Measurements from ENCODE around the gene DUSP2.

The DUSP2 gene

DNA sequence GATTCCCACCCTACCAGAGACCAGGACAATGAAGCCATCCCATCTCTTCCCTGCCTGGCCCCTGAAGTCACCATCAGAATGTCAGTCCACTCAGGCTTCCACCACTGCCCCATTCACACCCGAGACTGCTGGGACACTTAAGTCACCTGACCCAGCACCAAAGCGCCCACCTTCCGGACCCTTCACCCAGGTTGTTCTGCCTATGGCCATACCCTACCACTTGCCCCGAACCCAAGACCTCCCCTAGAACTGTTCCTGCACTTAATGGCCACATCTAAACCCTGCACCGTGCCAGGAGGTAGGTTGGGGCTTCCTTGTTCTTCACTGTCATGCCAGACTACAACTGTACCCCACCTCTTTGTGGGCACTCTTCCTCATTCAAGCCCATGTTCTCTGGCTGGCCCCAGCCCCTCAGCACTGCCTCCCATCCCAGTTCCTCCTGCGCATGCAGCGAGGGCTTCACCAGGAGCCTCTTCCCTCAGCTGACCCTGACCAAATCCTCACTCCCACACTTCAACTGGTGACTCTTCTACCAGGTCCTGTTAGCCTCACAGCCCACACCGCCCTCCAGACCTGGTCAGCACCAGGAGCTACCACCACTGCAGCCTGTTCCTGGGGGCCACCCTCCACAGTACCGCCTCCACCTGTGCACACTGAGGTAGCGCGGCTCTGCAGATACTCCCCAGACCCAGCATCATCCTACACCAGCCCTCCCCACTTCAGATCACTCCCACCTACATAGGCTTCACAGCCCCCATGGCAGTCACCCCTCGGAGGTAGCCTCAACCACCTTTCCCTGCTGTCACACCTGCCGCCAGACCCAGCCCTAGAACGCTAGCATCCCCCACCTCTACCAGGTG, 20.6 kb downstream of the DUSP2 start:
- TF ChIP-seq, protein P1, sequence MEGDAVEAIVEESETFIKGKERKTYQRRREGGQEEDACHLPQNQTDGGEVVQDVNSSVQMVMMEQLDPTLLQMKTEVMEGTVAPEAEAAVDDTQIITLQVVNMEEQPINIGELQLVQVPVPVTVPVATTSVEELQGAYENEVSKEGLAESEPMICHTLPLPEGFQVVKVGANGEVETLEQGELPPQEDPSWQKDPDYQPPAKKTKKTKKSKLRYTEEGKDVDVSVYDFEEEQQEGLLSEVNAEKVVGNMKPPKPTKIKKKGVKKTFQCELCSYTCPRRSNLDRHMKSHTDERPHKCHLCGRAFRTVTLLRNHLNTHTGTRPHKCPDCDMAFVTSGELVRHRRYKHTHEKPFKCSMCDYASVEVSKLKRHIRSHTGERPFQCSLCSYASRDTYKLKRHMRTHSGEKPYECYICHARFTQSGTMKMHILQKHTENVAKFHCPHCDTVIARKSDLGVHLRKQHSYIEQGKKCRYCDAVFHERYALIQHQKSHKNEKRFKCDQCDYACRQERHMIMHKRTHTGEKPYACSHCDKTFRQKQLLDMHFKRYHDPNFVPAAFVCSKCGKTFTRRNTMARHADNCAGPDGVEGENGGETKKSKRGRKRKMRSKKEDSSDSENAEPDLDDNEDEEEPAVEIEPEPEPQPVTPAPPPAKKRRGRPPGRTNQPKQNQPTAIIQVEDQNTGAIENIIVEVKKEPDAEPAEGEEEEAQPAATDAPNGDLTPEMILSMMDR (IDR thresholded peaks at IDR 0.05; ENCODE audit: low read depth, low read length): no peak
- no peaks in the 10 kb centered on the region for H3K36me3 ChIP-seq
- no peaks in the 10 kb centered on the region for H3K27me3 ChIP-seq
- DNase-seq: no peak
- no peak overlapping the region for H3K4me3 ChIP-seq (ENCODE audit: low read depth, low read length)
- no peaks in the 10 kb centered on the region for H3K4me1 ChIP-seq
- H3K9me3 ChIP-seq: no peaks in the 10 kb centered on the region

DNA sequence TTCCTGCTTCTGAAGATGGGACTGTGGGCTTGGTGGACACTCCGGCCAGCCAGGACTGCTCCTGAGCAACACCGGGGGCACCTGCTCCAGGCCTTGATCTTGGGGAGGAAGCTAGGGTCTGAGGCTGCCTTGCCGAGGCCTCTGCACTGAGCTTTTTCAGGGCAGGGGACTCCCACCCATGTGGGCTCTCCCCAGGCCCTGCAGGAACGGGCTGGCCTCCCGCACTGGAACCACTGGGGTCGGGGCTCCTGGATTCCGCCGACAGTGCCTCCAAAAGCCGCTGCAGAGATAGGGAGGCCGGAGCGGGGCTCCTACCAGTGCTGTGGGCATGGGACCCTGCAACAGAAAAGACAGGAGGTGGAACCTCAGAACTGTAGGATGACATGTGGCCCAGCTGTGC, 21.3 kb downstream of the DUSP2 start:
- H3K27me3 ChIP-seq: no peaks in the 10 kb centered on the region
- H3K36me3 ChIP-seq: no peaks in the 10 kb centered on the region
- no peaks in the 10 kb centered on the region for H3K9me3 ChIP-seq
- no peak for DNase-seq
- H3K4me1 ChIP-seq: no peaks in the 10 kb centered on the region
- no peak overlapping the region for H3K4me3 ChIP-seq (ENCODE audit: low read depth, low read length)
- TF ChIP-seq, protein P1 (IDR thresholded peaks at IDR 0.05; ENCODE audit: low read depth, low read length): no peak

DNA sequence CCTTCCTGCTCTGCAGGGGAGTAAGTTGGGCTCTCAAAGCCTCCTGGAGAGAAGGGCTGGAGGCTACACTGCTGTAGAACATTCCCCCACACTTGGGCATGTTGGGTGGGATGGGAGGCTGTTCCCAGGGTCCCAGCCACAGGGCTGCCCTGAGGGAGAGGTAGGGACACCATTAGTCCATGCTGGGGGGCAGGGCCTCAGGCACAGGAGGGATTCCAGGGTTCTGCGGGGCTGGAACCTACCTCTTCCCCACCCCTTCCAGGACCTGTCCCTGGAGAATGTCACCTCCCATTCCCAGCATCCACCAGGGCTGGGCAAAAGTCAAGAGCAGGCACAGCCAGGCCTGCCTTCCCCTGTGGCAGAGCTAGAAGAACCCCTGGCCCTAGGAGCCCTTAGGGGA, 21.9 kb downstream of the DUSP2 start:
- H3K27me3 ChIP-seq: no peaks in the 10 kb centered on the region
- H3K36me3 ChIP-seq: no peaks in the 10 kb centered on the region
- DNase-seq: no peak
- TF ChIP-seq, protein P1 (IDR thresholded peaks at IDR 0.05; ENCODE audit: low read depth, low read length): no peak
- no peak overlapping the region for H3K4me3 ChIP-seq (ENCODE audit: low read depth, low read length)
- no peaks in the 10 kb centered on the region for H3K9me3 ChIP-seq
- no peaks in the 10 kb centered on the region for H3K4me1 ChIP-seq

DNA sequence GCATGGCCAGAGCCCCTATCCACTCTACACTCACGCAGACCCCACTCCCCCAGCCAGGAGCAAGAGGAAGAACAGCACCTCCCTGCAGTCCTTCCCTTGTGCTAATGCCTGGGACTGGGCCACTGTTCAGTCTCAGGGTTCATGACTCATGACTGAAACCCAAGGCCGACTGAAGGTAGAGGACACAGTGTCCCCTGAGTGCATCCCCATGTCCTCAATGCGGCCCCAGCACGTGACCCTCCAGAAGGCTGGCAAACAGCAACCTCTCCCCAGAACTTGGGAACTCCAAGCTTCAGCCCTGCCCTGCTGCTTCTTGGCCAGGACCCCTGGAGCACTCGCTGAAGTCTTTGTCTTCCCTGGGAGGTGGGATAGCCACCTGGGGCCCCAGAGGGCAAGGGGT, 22.8 kb downstream of the DUSP2 start:
- DNase-seq: no peak
- Histone ChIP-seq H3K9me3 (no peaks in the 10 kb centered on the region), H3K4me3 (ENCODE audit: low read depth, low read length) (no peak overlapping the region), H3K27me3 (no peaks in the 10 kb centered on the region), H3K4me1 (no peaks in the 10 kb centered on the region), H3K36me3 (no peaks in the 10 kb centered on the region)
- TF ChIP-seq, protein P1 (IDR thresholded peaks at IDR 0.05; ENCODE audit: low read depth, low read length): no peak

DNA sequence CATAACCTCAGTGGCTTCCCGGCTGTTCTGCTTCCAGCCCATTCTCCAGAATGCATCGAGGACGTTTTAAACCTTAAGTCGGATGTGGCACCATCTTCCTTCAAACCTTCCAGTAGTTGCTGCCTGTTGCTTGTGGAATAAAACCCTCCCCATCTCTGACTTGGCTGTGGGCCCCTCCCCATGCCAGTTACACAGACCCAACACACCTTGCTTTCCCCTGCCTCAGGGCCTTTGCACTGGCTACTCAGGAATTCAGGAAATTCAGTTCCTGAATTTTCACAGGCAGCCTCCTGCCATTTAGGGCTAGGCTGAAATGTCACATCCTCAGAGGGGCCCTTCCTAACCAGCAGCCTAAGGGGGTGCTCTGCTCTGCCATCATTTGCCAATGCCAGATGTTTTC, 23.8 kb downstream of the DUSP2 start:
- no peaks in the 10 kb centered on the region for H3K9me3 ChIP-seq
- TF ChIP-seq, protein P1 (IDR thresholded peaks at IDR 0.05; ENCODE audit: low read depth, low read length): no peak
- H3K4me1 ChIP-seq: no peaks in the 10 kb centered on the region
- no peaks in the 10 kb centered on the region for H3K27me3 ChIP-seq
- DNase-seq: no peak
- no peaks in the 10 kb centered on the region for H3K36me3 ChIP-seq
- no peak overlapping the region for H3K4me3 ChIP-seq (ENCODE audit: low read depth, low read length)

DNA sequence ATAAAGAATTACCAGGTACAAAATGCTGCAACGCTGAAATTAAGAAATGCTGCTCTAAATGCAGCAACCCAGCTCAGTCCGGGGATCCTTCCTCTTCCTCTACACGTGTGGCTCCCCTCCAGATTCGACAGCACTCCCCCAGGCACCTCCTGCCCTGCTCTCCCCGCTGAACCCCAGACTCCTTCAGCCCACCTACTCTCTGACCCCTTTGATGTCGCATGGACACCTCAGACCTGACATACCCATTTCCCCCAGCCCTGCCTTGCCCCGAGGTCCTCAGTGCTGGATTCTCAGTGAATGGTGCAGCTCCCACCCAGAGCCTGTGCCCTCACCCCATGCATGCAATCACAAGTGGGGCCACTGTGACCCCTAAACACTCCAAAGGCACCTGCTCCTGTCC, 24.2 kb downstream of the DUSP2 start:
- no peaks in the 10 kb centered on the region for H3K9me3 ChIP-seq
- no peaks in the 10 kb centered on the region for H3K36me3 ChIP-seq
- DNase-seq: no peak
- H3K4me1 ChIP-seq: no peaks in the 10 kb centered on the region
- H3K4me3 ChIP-seq (ENCODE audit: low read depth, low read length): no peak overlapping the region
- H3K27me3 ChIP-seq: no peaks in the 10 kb centered on the region
- TF ChIP-seq, protein P1 (IDR thresholded peaks at IDR 0.05; ENCODE audit: low read depth, low read length): no peak
